Left lung (tissue), 10 donors: ENCODE measurements around the gene MRAP. TPM values are rescaled to one million over a fixed set of nuclear protein-coding genes. Genes with fewer than 3 reads are reported as not detected.

ENCODE experiments used
- ATAC-seq: fragments of 200-7000 bp; cut with Tn5 transposase; one replicate; pipeline ENCODE4 v1.9.1; 2020; ENCODE audit warnings: moderate library complexity
- DNase-seq, 4 donors: peaks; one replicate each; pipeline ENCODE4 v3.0.0-alpha.2; 2013 to 2020
- H3K27ac ChIP-seq, 2 donors: fragments of 200-600 bp; sonication (generic) in 1 of 2; one replicate each; pipeline versions ENCODE4 v1.5.0 to v1.8.0; 2020 to 2021
- H3K27me3 ChIP-seq, 2 donors: fragments of 200-600 bp; sonication (generic) in 1 of 2; one replicate each; pipeline versions ENCODE4 v1.5.0 to v1.8.0; 2020 to 2021
- H3K36me3 ChIP-seq, 2 donors: fragments of 200-600 bp; sonication (generic) in 1 of 2; one replicate each; pipeline versions ENCODE4 v1.5.0 to v1.8.0; 2020 to 2021
- H3K4me1 ChIP-seq, 2 donors: fragments of 200-600 bp; one replicate each; pipeline ENCODE4 v1.8.0; 2021
- H3K4me3 ChIP-seq, 2 donors: fragments of 200-600 bp; sonication (generic) in 1 of 2; one replicate each; pipeline versions ENCODE4 v1.5.0 to v1.8.0; 2020 to 2021; ENCODE audit warnings: mild to moderate bottlenecking in 1 of 2
- H3K9me3 ChIP-seq, 2 donors: fragments of 200-600 bp; sonication (generic) in 1 of 2; one replicate each; pipeline versions ENCODE4 v1.5.0 to v1.8.0; 2020 to 2021
- CTCF ChIP-seq, 2 donors: fragments of 200-600 bp; sonication (generic) in 1 of 2; IDR thresholded peaks; one replicate each; pipeline versions ENCODE4 v1.5.0 to v1.8.0; 2021; ENCODE audit warnings: antibody characterized with exemption in 2 of 2
- intact Hi-C, 2 donors: fragments of 100-400 bp; cut with DNase I; formaldehyde crosslinking; loops; one replicate each; pipeline versions ENCODE4 v1.11.2 to v1.14.2; 2022
- polyA plus RNA-seq, 6 donors: library from polyadenylated mRNA; unstranded; fragments of 120-200 nt; gene quantifications; one replicate each; pipeline ENCODE4 v1.2.1, GENCODE V29; 2013; ENCODE audit not compliant: insufficient read length in 6 of 6
- total RNA-seq, 2 donors: library from RNA; stranded (reverse); fragmentation: NEBNext Ultra II Directional; extraction: Animal tissue kit (Norgen Biotek cat#: 25700); gene quantifications; one replicate each; pipeline ENCODE4 v1.2.1, GENCODE V29; 2021
- donor health status: DM: no; HTN: yes; CAD: no.
- donor health status: DM: no; HTN: no; CAD: no.

MRAP gene
- total and polyA plus RNA-seq, 8 donors, result 0.29 to 0.69 (median 0.38) TPM; not detected in 2

- Histone ChIP-seq H3K27ac (peak overlapping the region; percentile 46 to 89), H3K4me1 (peaks cover 0 to 5% of the 10 kb centered on the region in 2 donors), H3K9me3 (no peaks in the 10 kb centered on the region), H3K4me3 (no peak overlapping the region), H3K27me3 (no peaks in the 10 kb centered on the region), H3K36me3 (peaks cover 0 to 75% of the 10 kb centered on the region in 2 donors)
- peak in 1 of 4 donors; percentile 38 for DNase-seq
- ATAC-seq, result peak; percentile 75
- no peak for TF ChIP-seq CTCF (IDR thresholded peaks at IDR 0.05)
- intact Hi-C loops, result no loop called here
Observed at GRCh38 chr21:32329331-32329730, 30.7 kb downstream of the MRAP start.

GRCh38 chr21:32329776-32330175 lies 31.1 kb downstream of the MRAP start:
- no peak for TF ChIP-seq CTCF (IDR thresholded peaks at IDR 0.05)
- DNase-seq, result no peak
- ATAC-seq, result no peak
- Histone ChIP-seq H3K4me3 (no peak overlapping the region), H3K9me3 (no peaks in the 10 kb centered on the region), H3K36me3 (peaks cover 0 to 75% of the 10 kb centered on the region in 2 donors), H3K27me3 (no peaks in the 10 kb centered on the region), H3K4me1 (peaks cover 0 to 5% of the 10 kb centered on the region in 2 donors), H3K27ac (peak overlapping the region in 1 of 2 donors; percentile 4)
- intact Hi-C loops, result no loop called here

GRCh38 chr21:32330784-32331311 lies 32.2 kb downstream of the MRAP start:
- H3K4me1 ChIP-seq, result peaks cover 0 to 5% of the 10 kb centered on the region in 2 donors
- no peak for TF ChIP-seq CTCF (IDR thresholded peaks at IDR 0.05)
- H3K9me3 ChIP-seq, result no peaks in the 10 kb centered on the region
- no peak overlapping the region for H3K4me3 ChIP-seq
- intact Hi-C loops, result no loop called here
- no peaks in the 10 kb centered on the region for H3K27me3 ChIP-seq
- peaks cover 0 to 75% of the 10 kb centered on the region in 2 donors for H3K36me3 ChIP-seq
- no peak for DNase-seq
- no peak overlapping the region for H3K27ac ChIP-seq
- no peak for ATAC-seq

- Histone ChIP-seq H3K4me1 (peaks cover 0 to 5% of the 10 kb centered on the region in 2 donors), H3K4me3 (no peak overlapping the region), H3K36me3 (peaks cover 0 to 76% of the 10 kb centered on the region in 2 donors), H3K9me3 (no peaks in the 10 kb centered on the region), H3K27me3 (no peaks in the 10 kb centered on the region), H3K27ac (no peak overlapping the region)
- ATAC-seq (no peak), DNase-seq (no peak)
- TF ChIP-seq CTCF (IDR thresholded peaks at IDR 0.05), result no peak
- intact Hi-C loops, result no loop called here
Observed at GRCh38 chr21:32331444-32332305, 33.0 kb downstream of the MRAP start.

GRCh38 chr21:32332463-32332951 lies 33.9 kb downstream of the MRAP start:
- Histone ChIP-seq H3K36me3 (peaks cover 0 to 81% of the 10 kb centered on the region in 2 donors), H3K4me1 (peaks cover 0 to 5% of the 10 kb centered on the region in 2 donors), H3K27ac (no peak overlapping the region), H3K27me3 (no peaks in the 10 kb centered on the region), H3K9me3 (no peaks in the 10 kb centered on the region), H3K4me3 (no peak overlapping the region)
- intact Hi-C loops, result no loop called here
- DNase-seq (no peak), ATAC-seq (no peak)
- TF ChIP-seq CTCF (IDR thresholded peaks at IDR 0.05), result no peak
